NCI-H82 treated with DMSO at 0.1 percent for 48 hours (cell line): ENCODE data around the gene OR5A1.
A peak's percentile ranks its signal among the peaks of the same experiment; 100 is the strongest.
"Not testable (repeated sequence)": the region's sequence is repeated elsewhere in the genome, so short reads cannot be mapped to it uniquely, and the experiment has no call there.

Experiments
- DNase-seq: peaks from one replicate; lab custom pipeline; 2025; ENCODE audit not compliant: unreplicated experiment; lab: John Stamatoyannopoulos, UW

OR5A1 gene

GRCh38 chr11:59436169-59436568 lies at the start of gene OR5A1:
Gene OR5A1, plus strand, starts transcription at chr11:59436469. Its CDS starts 6,700 bp downstream, at chr11:59443169.
- DNase-seq = no peak

GRCh38 chr11:59394186-59394585 lies 42.1 kb upstream of the OR5A1 start:
- no peak for DNase-seq

GRCh38 chr11:59400461-59401261 lies 35.6 kb upstream of the OR5A1 start:
- DNase-seq = no peak

- no peak for DNase-seq
These were observed 35.1 kb upstream of the OR5A1 start for GRCh38 chr11:59401262-59401552.

GRCh38 chr11:59403546-59403945 lies 32.7 kb upstream of the OR5A1 start:
- DNase-seq = no peak

- no peak for DNase-seq
These were observed 22.6 kb upstream of the OR5A1 start for GRCh38 chr11:59413646-59414045.

- DNase-seq = no peak
These were observed 21.2 kb upstream of the OR5A1 start for GRCh38 chr11:59415111-59415510.

- DNase-seq = no peak
These were observed 19.7 kb upstream of the OR5A1 start for GRCh38 chr11:59416613-59417012.

- no peak for DNase-seq
These were observed 19.2 kb upstream of the OR5A1 start for GRCh38 chr11:59417023-59417422.

- peak; percentile 37 for DNase-seq
These were observed 18.1 kb upstream of the OR5A1 start for GRCh38 chr11:59418156-59418555.

- DNase-seq = no peak
These were observed 12.4 kb upstream of the OR5A1 start for GRCh38 chr11:59423835-59424234.

- no peak for DNase-seq
These were observed 11.1 kb upstream of the OR5A1 start for GRCh38 chr11:59425131-59425530.

GRCh38 chr11:59426361-59427067 lies 9.8 kb upstream of the OR5A1 start, which contains the start of gene OR5A2:
Gene OR5A2, minus strand, starts transcription at chr11:59426413. Its CDS starts 3,460 bp downstream, at chr11:59422953.
- no peak for DNase-seq

- DNase-seq = no peak
These were observed 9.2 kb upstream of the OR5A1 start for GRCh38 chr11:59427068-59427382.

GRCh38 chr11:59429924-59430516 lies 6.2 kb upstream of the OR5A1 start:
- peak; percentile 11 for DNase-seq

- DNase-seq = peak; percentile 78
These were observed 1.5 kb downstream of the OR5A1 start for GRCh38 chr11:59437770-59438169.

GRCh38 chr11:59445624-59446023 lies 9.4 kb downstream of the OR5A1 start:
- not testable (repeated sequence) for DNase-seq

- DNase-seq = no peak
These were observed 12.2 kb downstream of the OR5A1 start for GRCh38 chr11:59448484-59448883.

- DNase-seq = no peak
These were observed 20.4 kb downstream of the OR5A1 start, which contains the start of gene OR4D6 for GRCh38 chr11:59456661-59457060. Gene OR4D6, plus strand, starts transcription at chr11:59456961. Its CDS starts 0 bp downstream, at chr11:59456961.

GRCh38 chr11:59459916-59460315 lies 23.6 kb downstream of the OR5A1 start:
- DNase-seq = no peak

GRCh38 chr11:59463190-59463641 lies 26.9 kb downstream of the OR5A1 start:
- DNase-seq = no peak

GRCh38 chr11:59473015-59473414 lies 36.7 kb downstream of the OR5A1 start, which contains the start of gene OR4D10:
Gene OR4D10, plus strand, starts transcription at chr11:59473315. Its CDS starts 4,115 bp downstream, at chr11:59477430.
- no peak for DNase-seq
